GDM1 (cell line): ENCODE measurements around the gene TEX101.

Experiments used
- DNase-seq: peaks from one replicate; lab custom pipeline; 2025; lab: John Stamatoyannopoulos, UW

Gene TEX101

DNA sequence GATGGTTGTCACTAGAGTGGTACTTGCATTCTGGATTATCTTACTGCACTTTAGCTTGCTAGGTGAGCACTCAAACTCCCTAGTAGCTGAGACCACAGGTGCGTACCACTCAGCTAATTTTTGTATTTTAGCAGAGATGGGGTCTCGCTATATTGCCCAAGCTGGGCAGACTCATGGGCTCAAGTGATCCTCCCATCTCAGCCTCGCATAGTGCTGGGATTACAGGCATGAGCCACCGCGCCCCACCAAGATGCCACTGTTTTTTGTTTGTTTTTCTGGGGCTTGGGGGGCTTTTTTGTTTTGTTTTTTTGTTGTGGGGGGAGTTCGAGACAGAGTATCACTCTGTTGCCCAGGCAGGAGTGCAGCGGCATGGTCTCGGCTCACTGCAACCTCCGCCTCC, 33.0 kb downstream of the TEX101 start:
- DNase-seq, result no peak

DNA sequence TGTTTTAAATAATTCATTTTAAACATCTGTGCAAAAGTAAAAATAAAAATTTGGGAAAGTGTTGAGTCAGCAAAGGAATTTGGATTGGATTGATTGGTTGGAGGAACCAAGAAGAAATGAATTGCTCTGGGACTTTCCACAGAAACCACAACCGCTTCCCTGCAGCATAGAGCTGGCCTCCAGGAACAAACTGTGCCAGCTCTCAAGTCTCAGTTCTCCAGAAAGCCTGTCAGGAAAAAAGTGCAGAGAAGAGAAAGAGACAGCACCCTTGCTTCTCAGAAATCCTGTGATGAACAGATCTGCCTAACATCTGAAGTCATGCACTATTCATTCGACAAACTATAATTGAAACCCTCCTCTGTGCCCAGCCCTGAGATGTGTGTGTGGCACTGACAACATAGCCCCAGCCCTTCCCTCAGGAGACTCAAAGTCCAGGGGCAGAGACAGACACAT, 35.9 kb downstream of the TEX101 start:
- no peak for DNase-seq

DNA sequence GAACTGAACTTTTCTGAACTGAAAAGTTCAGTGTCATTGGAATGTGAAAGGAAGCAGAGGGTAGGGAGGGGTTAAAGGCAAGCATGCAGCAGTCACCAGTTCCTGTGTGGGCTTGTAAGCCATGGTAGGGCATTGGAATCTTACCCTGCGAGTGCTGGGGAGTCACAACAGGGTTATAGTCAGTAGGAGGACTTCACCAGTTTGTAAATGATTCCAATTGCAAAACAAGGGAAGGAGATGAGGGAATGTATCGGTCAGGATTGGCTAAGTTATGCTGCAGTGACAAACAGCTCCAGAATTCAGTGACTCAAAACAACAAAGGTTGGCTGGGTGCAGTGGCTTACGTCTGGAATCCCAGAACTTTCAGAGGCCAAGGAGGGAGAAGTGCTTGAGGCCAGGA, 37.9 kb downstream of the TEX101 start:
- DNase-seq, result no peak

DNA sequence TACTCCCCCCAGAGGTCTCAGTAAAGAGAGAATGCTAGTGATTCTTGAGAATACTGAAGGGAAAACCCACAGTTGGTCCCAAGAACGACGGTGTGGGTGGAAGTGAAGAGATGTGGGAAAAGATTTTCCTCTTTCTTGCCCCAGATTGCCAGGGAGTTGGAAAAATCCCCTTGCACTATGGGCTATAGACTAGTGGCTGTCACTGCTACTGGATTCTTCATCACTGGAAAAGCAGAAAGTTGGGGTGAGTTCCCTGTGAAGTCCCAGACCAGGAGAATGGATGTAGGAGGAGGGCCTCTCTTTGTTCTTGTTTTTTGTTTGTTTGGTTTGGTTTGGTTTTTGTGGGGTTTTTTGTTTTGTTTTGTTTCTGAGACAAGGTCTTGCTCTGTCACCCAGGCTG, 39.3 kb downstream of the TEX101 start:
- DNase-seq, result no peak

- DNase-seq, result no peak
Observed at GRCh38 chr19:43455321-43456113, 40.8 kb downstream of the TEX101 start.

DNA sequence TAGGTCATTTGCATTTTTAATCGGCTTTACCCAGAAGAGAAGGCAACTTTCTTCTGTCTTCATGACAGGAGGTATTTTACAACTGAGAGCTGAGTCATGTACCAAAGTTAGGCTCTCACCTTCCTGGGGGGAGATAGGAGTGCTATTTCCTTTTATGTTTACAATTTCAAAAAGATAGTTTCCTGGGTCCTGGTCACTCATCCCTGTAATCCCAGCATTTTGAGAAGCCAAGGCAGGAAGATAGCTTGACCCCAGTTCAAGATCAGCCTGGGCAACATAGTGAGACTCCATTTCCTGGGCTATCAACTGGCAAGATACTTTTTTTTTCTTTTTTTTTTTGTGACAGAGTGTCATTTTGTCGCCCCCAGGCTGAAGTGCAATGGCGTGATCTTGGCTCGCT, 43.1 kb downstream of the TEX101 start:
- no peak for DNase-seq

DNA sequence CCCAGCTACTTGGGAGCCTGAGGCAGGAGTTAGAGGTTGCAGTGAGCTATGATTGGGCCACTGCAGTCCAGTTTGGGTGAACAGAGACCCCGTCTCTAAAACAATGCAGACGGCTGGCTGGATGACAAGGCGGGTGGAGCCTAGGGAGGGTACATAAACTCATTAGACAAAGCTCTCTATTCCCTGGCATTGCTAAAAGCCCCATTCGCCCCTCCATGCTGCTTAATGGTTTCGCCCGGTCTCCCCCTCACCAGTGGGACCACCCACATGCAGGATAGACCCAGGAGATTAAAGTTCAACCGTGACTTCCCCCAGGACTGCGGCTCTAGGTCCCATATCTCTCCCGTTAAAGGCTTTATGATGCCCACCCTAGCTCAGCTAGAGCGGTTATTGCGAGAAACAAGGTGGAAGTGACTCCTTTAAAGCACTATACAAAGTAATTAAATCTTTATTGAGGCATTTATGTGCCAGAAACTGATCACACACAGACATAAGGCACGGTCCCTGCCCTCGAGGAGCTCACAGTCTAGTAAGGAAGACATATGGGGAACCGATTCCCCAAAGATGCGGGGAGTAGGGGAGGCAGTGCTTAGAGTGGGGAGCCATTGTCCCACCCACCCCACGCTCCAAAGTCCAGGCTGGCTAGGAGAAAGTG, 45.8 kb downstream of the TEX101 start:
- DNase-seq, result no peak

DNA sequence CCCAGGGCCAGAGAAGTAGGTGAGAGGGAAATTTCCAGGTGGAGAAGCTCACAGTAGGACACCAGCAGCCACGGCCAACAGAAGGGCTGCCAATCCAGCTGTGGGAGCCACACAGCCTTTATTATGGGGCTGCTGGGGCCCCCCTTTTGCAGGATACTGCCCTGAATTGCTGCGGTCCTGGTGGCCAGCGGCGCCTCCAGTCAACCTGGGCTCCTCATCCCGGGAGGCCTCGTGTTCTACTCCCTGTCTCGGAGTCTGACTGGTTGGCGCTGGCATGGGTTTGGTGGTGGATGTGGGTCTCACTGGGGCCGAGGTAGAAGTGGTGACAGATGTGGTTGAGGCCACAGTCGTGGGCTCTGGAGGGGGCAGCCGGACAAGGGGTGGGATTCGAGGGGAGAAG, 46.6 kb downstream of the TEX101 start:
- no peak for DNase-seq

DNA sequence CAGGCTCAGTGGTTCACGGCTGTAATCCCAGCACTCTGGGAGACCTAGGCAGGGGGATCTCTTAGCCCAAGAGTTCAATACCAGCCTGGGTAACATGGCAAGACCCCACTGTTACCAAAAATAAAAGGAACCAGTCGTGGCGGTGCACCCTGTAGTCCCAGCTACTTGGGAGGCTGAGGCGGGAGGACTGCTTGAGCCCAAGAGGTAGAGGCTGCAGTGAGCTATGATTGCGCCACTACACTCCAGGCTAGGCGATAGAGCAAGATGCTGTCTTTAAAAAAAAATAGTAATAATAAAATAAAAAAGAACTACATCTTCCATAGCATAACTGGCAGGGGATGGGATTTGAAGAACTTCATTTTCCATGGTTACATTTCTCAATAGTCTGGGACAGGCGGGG, 47.7 kb downstream of the TEX101 start:
- no peak for DNase-seq

DNA sequence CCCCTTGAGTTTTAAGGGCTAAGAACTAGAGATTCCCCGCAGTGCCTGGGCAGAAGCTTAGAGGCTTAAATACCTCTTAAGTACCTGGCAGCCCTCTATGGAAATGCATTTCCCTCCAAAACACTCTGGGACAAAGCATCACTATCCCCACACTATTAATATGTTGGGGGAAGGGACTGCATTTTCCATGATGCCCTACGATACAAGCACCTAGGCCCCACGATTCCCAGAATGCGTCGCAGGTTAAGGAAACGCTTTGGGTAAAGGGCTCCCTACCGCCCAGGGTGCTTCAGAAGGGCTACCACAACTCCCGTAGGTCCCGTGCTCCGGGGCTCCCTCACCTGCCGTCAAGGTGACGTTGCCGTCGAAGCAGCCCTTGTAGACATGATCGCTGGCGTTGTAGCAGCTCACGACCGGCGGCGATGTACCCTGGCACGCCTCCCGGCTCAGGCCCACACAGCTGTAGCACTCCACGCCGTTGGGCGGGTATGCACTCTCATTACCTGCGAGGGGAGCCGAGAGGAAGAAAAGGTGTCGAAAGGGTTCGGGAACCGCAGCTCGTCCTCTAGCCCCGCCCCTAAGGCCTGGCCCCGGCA, 48.2 kb downstream of the TEX101 start:
- no peak for DNase-seq

DNA sequence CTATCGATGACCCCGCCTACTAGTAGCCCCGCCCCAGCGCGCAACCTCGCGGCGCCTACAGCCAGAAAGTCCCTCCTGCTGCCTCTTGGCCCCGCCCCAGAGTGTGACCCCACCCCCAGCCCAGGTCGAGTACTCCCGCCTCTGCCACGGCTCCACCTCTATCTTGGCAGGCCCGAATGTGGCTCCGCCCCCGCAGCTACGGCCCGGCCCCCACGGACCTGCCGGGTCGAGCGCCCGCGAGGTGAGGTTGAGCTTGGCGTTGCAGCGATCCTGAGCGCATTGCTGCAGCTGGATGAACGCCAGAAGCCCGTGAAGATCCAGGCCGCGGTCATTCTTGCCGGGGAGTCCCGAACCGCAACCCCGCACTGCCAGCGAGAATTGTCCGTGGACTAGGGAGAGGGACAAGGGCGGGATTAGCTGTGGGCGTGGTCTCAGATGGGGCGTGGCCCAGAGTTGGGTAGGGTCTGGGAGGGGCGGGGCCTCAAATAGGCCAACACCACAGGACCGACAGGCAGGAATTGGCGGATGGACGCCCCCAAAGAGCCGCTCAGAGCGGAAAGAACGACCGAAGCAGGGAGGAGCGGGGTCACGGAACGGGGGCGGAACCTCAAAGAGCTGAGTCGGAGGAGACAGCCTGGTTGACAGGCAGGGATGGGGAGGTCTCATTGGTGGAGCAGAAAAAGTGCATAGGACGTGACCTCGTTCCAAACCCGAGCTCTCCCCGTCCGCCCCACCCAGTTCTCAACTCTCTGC, 48.9 kb downstream of the TEX101 start:
- DNase-seq, result peak; percentile 92

DNA sequence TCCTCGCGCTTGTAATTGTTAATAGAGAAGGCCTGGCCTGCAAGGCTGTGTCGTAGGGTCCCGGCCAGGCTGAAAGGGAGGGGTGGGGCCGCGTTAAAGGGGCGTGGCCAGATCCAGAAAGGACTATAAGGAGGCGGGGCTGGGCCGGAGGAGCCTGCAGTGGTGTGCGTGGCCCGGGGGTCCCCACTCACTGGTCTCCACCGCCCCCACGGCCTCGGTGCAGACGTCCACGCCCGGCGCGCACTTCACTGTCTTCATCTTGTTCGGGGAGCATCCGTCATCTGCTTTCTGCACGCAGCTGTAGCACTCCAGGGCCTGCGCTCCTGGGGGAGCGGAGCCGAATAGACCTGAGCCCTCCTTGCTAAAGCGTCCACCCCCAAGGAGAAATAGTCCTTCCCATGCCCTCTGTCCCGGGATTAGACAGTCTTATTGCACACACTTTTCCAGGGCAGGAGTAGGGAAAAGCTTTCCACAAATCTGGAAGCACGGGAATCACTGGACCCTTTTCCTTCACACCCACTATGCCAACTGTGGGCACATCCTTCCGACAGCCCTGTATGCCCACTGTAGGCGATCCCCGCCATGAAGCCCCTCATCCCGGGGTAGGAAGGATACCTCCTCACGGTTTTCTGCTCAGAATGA, 49.6 kb downstream of the TEX101 start:
- no peak for DNase-seq

- no peak for DNase-seq
Observed at GRCh38 chr19:43465468-43466120, 50.9 kb downstream of the TEX101 start, which contains the start of gene LYPD3. LYPD3 (minus strand) TSS chr19:43465608; CDS start chr19:43465571, 37 bp downstream.

- DNase-seq, result no peak
Observed at GRCh38 chr19:43466793-43467192, 52.1 kb downstream of the TEX101 start.

- DNase-seq, result no peak
Observed at GRCh38 chr19:43467276-43467675, 52.6 kb downstream of the TEX101 start.

DNA sequence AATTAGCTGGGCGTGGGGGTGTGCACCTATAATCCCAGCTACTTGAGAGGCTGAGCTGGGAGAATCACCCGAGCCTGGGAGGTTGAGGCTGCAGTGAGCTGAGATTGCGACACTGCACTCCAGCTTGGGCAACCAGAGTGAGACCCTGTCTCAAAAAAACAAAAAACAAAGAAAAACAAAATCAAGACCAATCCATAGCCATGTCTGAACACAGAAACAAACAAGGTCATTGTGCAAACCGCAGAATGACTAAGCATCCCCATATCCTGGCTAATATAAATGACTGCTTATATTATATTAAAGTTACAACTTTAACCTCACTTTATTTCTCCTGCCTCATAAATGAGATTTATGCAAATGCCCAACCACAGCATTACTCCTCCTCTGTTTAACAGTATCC, 53.0 kb downstream of the TEX101 start:
- DNase-seq, result no peak
